A549 (cell line): ENCODE data around the gene ARMC7. TPM values are rescaled to one million over a fixed set of nuclear protein-coding genes. Genes with fewer than 3 reads are reported as not detected.

Experiments
- ATAC-seq, 2 experiments: fragments of 200-7000 bp in 1 of 2; fragments of >200 bp in 1 of 2; cut with Nextera tagmentation in 1 of 2; cut with Tn5 transposase in 1 of 2; 3 replicates each; pipeline versions ENCODE4 v1.8.0 to v1.9.1; 2018 to 2020; ENCODE audit warnings: mild to moderate bottlenecking in 1 of 2, moderate library complexity in 1 of 2
- CTCF ChIA-PET: fragments of 300-600 bp; sonication (Branson Sonifier 250); formaldehyde crosslinking; extraction: SDS; loops from one replicate; lab custom pipeline; 2021; ENCODE audit warnings: antibody characterized with exemption, inconsistent platforms; lab: Yijun Ruan, JAX
- POLR2A ChIA-PET: fragments of 350-600 bp; formaldehyde crosslinking; extraction: SDS; loops from one replicate; lab custom pipeline; 2021; ENCODE audit warnings: antibody characterized with exemption, inconsistent platforms; lab: Yijun Ruan, JAX
- DNase-seq, 2 experiments: peaks; one replicate each; pipeline versions ENCODE4 v3.0.0 to v3.0.0-alpha.2; 2011 to 2016; ENCODE audit warnings: low read depth in 1 of 2, low spot score in 1 of 2
- FAIRE-seq: peaks from 2 replicates; lab custom pipeline; 2011; peaks lifted over from hg19 to GRCh38; lab: Jason Lieb, UNC
- H3K27ac ChIP-seq, 2 experiments: fragments of >200 bp; sonication (Bioruptor Twin); formaldehyde crosslinking; 3 replicates each; pipeline ENCODE4 v1.5.1; 2016 to 2017
- H3K4me1 ChIP-seq: fragments of >200 bp; sonication (Bioruptor Twin); formaldehyde crosslinking; 3 replicates; pipeline ENCODE4 v1.6.1; 2016
- H3K4me2 ChIP-seq: fragments of >200 bp; sonication (Bioruptor Twin); formaldehyde crosslinking; 3 replicates; pipeline ENCODE4 v1.6.1; 2016
- H3K4me3 ChIP-seq: fragments of >200 bp; sonication (Bioruptor Twin); formaldehyde crosslinking; 3 replicates; pipeline ENCODE4 v1.5.1; 2016
- H3K9me3 ChIP-seq: fragments of >200 bp; sonication (Bioruptor Twin); formaldehyde crosslinking; 3 replicates; pipeline ENCODE4 v1.6.1; 2016
- BCL3 ChIP-seq: fragments of >200 bp; sonication (Bioruptor Twin); formaldehyde crosslinking; IDR thresholded peaks from 3 replicates; pipeline ENCODE4 v1.6.1; 2016
- BHLHE40 ChIP-seq: IDR thresholded peaks from 2 replicates; pipeline ENCODE4 v1.6.1; 2012; ENCODE audit warnings: low read depth, low read length, inconsistent platforms
- CHD2 ChIP-seq: fragments of 150-350 bp; IDR thresholded peaks from 2 replicates; pipeline ENCODE4 v1.6.1; 2014; ENCODE audit warnings: low read length; ENCODE audit not compliant: partially characterized antibody
- CHD4 ChIP-seq: fragments of 200-600 bp; sonication (generic); IDR thresholded peaks from 2 replicates; pipeline ENCODE4 v1.6.1; 2016; ENCODE audit warnings: antibody characterized with exemption, mild to moderate bottlenecking, borderline replicate concordance
- CTCF ChIP-seq: fragments of >200 bp; sonication (Bioruptor Twin); formaldehyde crosslinking; IDR thresholded peaks from 3 replicates; pipeline ENCODE4 v1.5.1; 2016
- FOSL2 ChIP-seq, 2 experiments: fragments of 450-650 bp in 1 of 2; fragments of >200 bp in 1 of 2; sonication (Bioruptor Twin) in 1 of 2; formaldehyde crosslinking; IDR thresholded peaks; 2 replicates each; pipeline versions ENCODE4 v1.5.0 to v1.6.1; 2016 to 2020; ENCODE audit warnings: mild to moderate bottlenecking in 1 of 2, moderate library complexity in 1 of 2
- GATA3 ChIP-seq: IDR thresholded peaks from 2 replicates; pipeline ENCODE4 v1.6.1; 2012; ENCODE audit warnings: borderline replicate concordance
- HDAC2 ChIP-seq: fragments of 200-600 bp; sonication (generic); IDR thresholded peaks from 2 replicates; pipeline ENCODE4 v1.6.1; 2016
- HOXB13 ChIP-seq: fragments of 250-450 bp; sonication (Bioruptor Pico); IDR thresholded peaks from 2 replicates; pipeline ENCODE4 v1.5.0; 2020; ENCODE audit warnings: low read depth, mild to moderate bottlenecking, moderate library complexity
- KDM1A ChIP-seq: fragments of 200-600 bp; sonication (generic); IDR thresholded peaks from 2 replicates; pipeline ENCODE4 v1.6.1; 2016; ENCODE audit warnings: low read depth, mild to moderate bottlenecking
- KDM5A ChIP-seq: fragments of 200-600 bp; sonication (generic); IDR thresholded peaks from 2 replicates; pipeline ENCODE4 v1.6.1; 2016; ENCODE audit warnings: antibody characterized with exemption, mild to moderate bottlenecking
- MAFK ChIP-seq: fragments of 450-650 bp; IDR thresholded peaks from 2 replicates; pipeline ENCODE4 v1.6.1; 2014; ENCODE audit not compliant: partially characterized antibody
- MAZ ChIP-seq: fragments of 150-350 bp; IDR thresholded peaks from 2 replicates; pipeline ENCODE4 v1.6.1; 2014; ENCODE audit warnings: antibody characterized with exemption, low read depth, low read length, borderline replicate concordance
- MYC ChIP-seq: IDR thresholded peaks from 2 replicates; pipeline ENCODE4 v1.6.1; 2012; ENCODE audit warnings: mild to moderate bottlenecking, inconsistent platforms, low read length, improper control_type of control experiment, borderline replicate concordance
- NFE2L2 ChIP-seq: fragments of 150-350 bp; conservative IDR thresholded peaks from 2 replicates; pipeline ENCODE4 v1.6.1; 2014; ENCODE audit warnings: low read length
- NR3C1 ChIP-seq: fragments of >200 bp; sonication (Bioruptor Twin); formaldehyde crosslinking; IDR thresholded peaks from 3 replicates; pipeline ENCODE4 v1.6.1; 2017
- POLR2A ChIP-seq: IDR thresholded peaks from 2 replicates; pipeline ENCODE4 v1.6.1; 2012; ENCODE audit warnings: mild to moderate bottlenecking, low read length
- RAD21 ChIP-seq, 2 experiments: fragments of >200 bp in 1 of 2; sonication (Bioruptor Twin) in 1 of 2; formaldehyde crosslinking in 1 of 2; IDR thresholded peaks in 1 of 2; conservative IDR thresholded peaks in 1 of 2; 2 replicates in 1 of 2; 3 replicates in 1 of 2; pipeline ENCODE4 v1.6.1; 2012 to 2018; ENCODE audit warnings: inconsistent platforms in 1 of 2
- REST ChIP-seq: fragments of 200-600 bp; sonication (generic); IDR thresholded peaks from 2 replicates; pipeline ENCODE4 v1.6.1; 2016; ENCODE audit warnings: antibody characterized with exemption, mild to moderate bottlenecking, moderate library complexity
- RFX5 ChIP-seq: fragments of 450-650 bp; IDR thresholded peaks from 2 replicates; pipeline ENCODE4 v1.7.1; 2014; ENCODE audit warnings: antibody characterized with exemption, mild to moderate bottlenecking, moderate library complexity
- SMC3 ChIP-seq: fragments of >200 bp; sonication (Bioruptor Twin); formaldehyde crosslinking; IDR thresholded peaks from 3 replicates; pipeline ENCODE4 v1.6.1; 2018; ENCODE audit warnings: inconsistent platforms
- SREBF2 ChIP-seq: fragments of 450-650 bp; IDR thresholded peaks from 2 replicates; pipeline ENCODE4 v1.6.1; 2014; ENCODE audit warnings: mild to moderate bottlenecking, moderate library complexity
- TFCP2L1 ChIP-seq: fragments of 250-450 bp; sonication (Bioruptor Pico); IDR thresholded peaks from 2 replicates; pipeline ENCODE4 v1.5.0; 2021; ENCODE audit warnings: mild to moderate bottlenecking
- TP53 ChIP-seq: fragments of 250-450 bp; sonication (Bioruptor Pico); IDR thresholded peaks from 2 replicates; pipeline ENCODE4 v1.5.0; 2021; ENCODE audit warnings: mild to moderate bottlenecking, moderate library complexity
- USF2 ChIP-seq: fragments of 450-650 bp; IDR thresholded peaks from 2 replicates; pipeline ENCODE4 v1.6.1; 2014; ENCODE audit warnings: antibody characterized with exemption
- ZC3H11A ChIP-seq: fragments of 450-650 bp; IDR thresholded peaks from 2 replicates; pipeline ENCODE4 v1.6.1; 2014; ENCODE audit warnings: antibody characterized with exemption, mild to moderate bottlenecking
- ZNF302 ChIP-seq: fragments of 250-450 bp; sonication (Bioruptor Pico); IDR thresholded peaks from 2 replicates; pipeline ENCODE4 v1.9.0; 2021; ENCODE audit warnings: inconsistent platforms, mild to moderate bottlenecking, moderate library complexity
- WGBS: methylation state at CpG from one replicate; pipeline ENCODE4 v1.1.6; 2017; ENCODE audit errors: missing lambda C conversion rate; 5-methylcytosine and 5-hydroxymethylcytosine counted together
- polyA plus RNA-seq, 4 experiments: library from polyadenylated mRNA; depleted of rRNA in 3 of 4; stranded (reverse); fragments of >200 nt; fragmentation: RNase III in 1 of 4; extraction: RNeasy Plus Mini Kit Qiagen cat#74134 plus additional on column Dnase treatment in 1 of 4; gene quantifications; 2 replicates in 3 of 4; 3 replicates in 1 of 4; pipeline ENCODE4 v1.2.3, GENCODE V29; 2011 to 2017
- TF ChIP-seq, protein P1 (sequence below): IDR thresholded peaks from 2 replicates; pipeline ENCODE4 v1.6.1; 2012; ENCODE audit warnings: low read depth, borderline replicate concordance
- TF ChIP-seq, protein P2 (sequence below): IDR thresholded peaks from 2 replicates; pipeline ENCODE4 v1.6.1; 2012

The ARMC7 gene
- polyA plus RNA-seq, 2 of the 4 experiments (the other 2 are of a cell fraction): 8.5 to 12.6 TPM

- FAIRE-seq: no peak
- H3K4me3 ChIP-seq: peak within 1 kb of the TSS; percentile 89
- DNase-seq: peak; percentile 85 to 91
- peak within 1 kb of the TSS; percentile 97 for H3K27ac ChIP-seq
- 1% methylated on average over 47 of the region's 82 CpGs for WGBS
- H3K4me2 ChIP-seq: peak within 1 kb of the TSS; percentile 87
- ChIA-PET CTCF (interaction anchor here (0.6 to 62.2 kb wide), 35 partner anchors 14 to 616 kb away, joined by 3 to 3429 read pairs (median 5); partner anchors contain the start of genes ARMC7, ATP5PD, CDR2L and JPT1), POLR2A (interaction anchor here (0.6 to 7.0 kb wide), 17 partner anchors 8 to 139 kb away, joined by 3 to 70 read pairs (median 4); partner anchors contain the start of genes ARMC7, GGA3, JPT1 and MIF4GD)
- H3K9me3 ChIP-seq: no peaks in the 10 kb centered on the region
- peaks cover 40% of the 10 kb centered on the region for H3K4me1 ChIP-seq
- ATAC-seq: peak; percentile 83 to 86
- TF ChIP-seq, protein P1, sequence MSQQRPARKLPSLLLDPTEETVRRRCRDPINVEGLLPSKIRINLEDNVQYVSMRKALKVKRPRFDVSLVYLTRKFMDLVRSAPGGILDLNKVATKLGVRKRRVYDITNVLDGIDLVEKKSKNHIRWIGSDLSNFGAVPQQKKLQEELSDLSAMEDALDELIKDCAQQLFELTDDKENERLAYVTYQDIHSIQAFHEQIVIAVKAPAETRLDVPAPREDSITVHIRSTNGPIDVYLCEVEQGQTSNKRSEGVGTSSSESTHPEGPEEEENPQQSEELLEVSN: peak; percentile 79
- TF ChIP-seq MAZ (0 out of 2 replicates have a peak, but pooled peaks have one; percentile 31), NR3C1 (no peak), REST (peak; percentile 65), ZNF302 (CRISPR knock-in tag) (no peak), CHD2 (no peak), NFE2L2 (no peak), CTCF (peak; percentile 95), RAD21 (conservative IDR thresholded peaks at IDR 0.05 in 1 of 2, IDR thresholded peaks at IDR 0.05 in 1 of 2) (peak; percentile 58 to 77), SMC3 (peak; percentile 75), CHD4 (0 out of 2 replicates have a peak, but pooled peaks have one; percentile 62), KDM1A (peak; percentile 45; the same call in 1 of the 2 replicates), HOXB13 (peak; percentile 55; the same call in 1 of the 2 replicates), KDM5A (peak; percentile 67), SREBF2 (no peak), FOSL2 (IDR thresholded peaks at IDR 0.05) (no peak), FOSL2 (CRISPR knock-in tag; IDR thresholded peaks at IDR 0.05) (no peak), HDAC2 (peak; percentile 45; the same call in 1 of the 2 replicates), RFX5 (no peak), ZC3H11A (no peak), MAFK (no peak), USF2 (no peak), TFCP2L1 (CRISPR knock-in tag) (no peak), BHLHE40 (peak; percentile 97), GATA3 (peak; percentile 16; the same call in 1 of the 2 replicates), POLR2A (peak; percentile 72), BCL3 (peak; percentile 65; the same call in 2 of the 3 replicates), TP53 (CRISPR knock-in tag) (peak; percentile 91; the same call in 1 of the 2 replicates), MYC (peak; percentile 89; the same call in 1 of the 2 replicates)
- TF ChIP-seq, protein P2, sequence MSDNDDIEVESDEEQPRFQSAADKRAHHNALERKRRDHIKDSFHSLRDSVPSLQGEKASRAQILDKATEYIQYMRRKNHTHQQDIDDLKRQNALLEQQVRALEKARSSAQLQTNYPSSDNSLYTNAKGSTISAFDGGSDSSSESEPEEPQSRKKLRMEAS: peak; percentile 90
Observed at GRCh38 chr17:75131278-75132017, 21.7 kb downstream of the ARMC7 start, which contains the start of gene NT5C. TSS of gene NT5C (minus strand) at chr17:75131742. CDS start at chr17:75131707, 35 bp downstream.
